Tongue (tissue), 2 donors: ENCODE data around the gene GNAO1. TPM values are rescaled to one million over a fixed set of nuclear protein-coding genes. Genes with fewer than 3 reads are reported as not detected.

Experiments
- DNase-seq: peaks from one replicate; pipeline ENCODE4 v3.0.0-alpha.2; 2015
- total RNA-seq: library from RNA; depleted of rRNA; stranded (reverse); fragments of >200 nt; gene quantifications from one replicate; pipeline ENCODE4 v1.2.3, GENCODE V29; 2014

The GNAO1 gene
- total RNA-seq, 1 donor from 2014 or later: 3.9 TPM

- no peak for DNase-seq
Measured at GRCh38 chr16:56314244-56314850, 123.1 kb downstream of the GNAO1 start.

- DNase-seq: no peak
Measured at GRCh38 chr16:56315955-56316354, 124.7 kb downstream of the GNAO1 start.

GRCh38 chr16:56316545-56316944, 125.3 kb downstream of the GNAO1 start:
- no peak for DNase-seq

GRCh38 chr16:56317998-56318826, 126.9 kb downstream of the GNAO1 start:
- DNase-seq: peak; percentile 93

GRCh38 chr16:56318827-56319140, 127.5 kb downstream of the GNAO1 start:
- DNase-seq: no peak

- DNase-seq: no peak
Measured at GRCh38 chr16:56319376-56319775, 128.1 kb downstream of the GNAO1 start.

GRCh38 chr16:56320056-56320455, 128.8 kb downstream of the GNAO1 start:
- DNase-seq: no peak

GRCh38 chr16:56320811-56321558, 129.7 kb downstream of the GNAO1 start:
- DNase-seq: no peak

GRCh38 chr16:56321571-56321970, 130.3 kb downstream of the GNAO1 start:
- DNase-seq: no peak

GRCh38 chr16:56324406-56324805, 133.1 kb downstream of the GNAO1 start:
- DNase-seq: no peak

GRCh38 chr16:56325956-56326355, 134.7 kb downstream of the GNAO1 start:
- no peak for DNase-seq

GRCh38 chr16:56327071-56327928, 136.0 kb downstream of the GNAO1 start:
- no peak for DNase-seq

GRCh38 chr16:56327929-56328258, 136.6 kb downstream of the GNAO1 start:
- no peak for DNase-seq

GRCh38 chr16:56328276-56329022, 137.2 kb downstream of the GNAO1 start:
- no peak for DNase-seq

GRCh38 chr16:56329887-56330286, 138.6 kb downstream of the GNAO1 start:
- DNase-seq: no peak

GRCh38 chr16:56330476-56330875, 139.2 kb downstream of the GNAO1 start:
- DNase-seq: no peak

GRCh38 chr16:56331399-56331798, 140.1 kb downstream of the GNAO1 start:
- no peak for DNase-seq

GRCh38 chr16:56331915-56332314, 140.6 kb downstream of the GNAO1 start:
- no peak for DNase-seq

GRCh38 chr16:56332464-56333079, 141.3 kb downstream of the GNAO1 start:
- peak; percentile 56 for DNase-seq

- peak; percentile 38 for DNase-seq
Measured at GRCh38 chr16:56334761-56335160, 143.5 kb downstream of the GNAO1 start.

- DNase-seq: peak; percentile 48
Measured at GRCh38 chr16:56336071-56336688, 144.9 kb downstream of the GNAO1 start.
